GM18502 (cell line): ENCODE measurements around the gene PLXNB3.
"Not testable (repeated sequence)": the region's sequence is repeated elsewhere in the genome, so short reads cannot be mapped to it uniquely, and the experiment has no call there.

ENCODE experiments used
- ATAC-seq: cut with Tn5 transposase; IDR thresholded peaks from one replicate; pipeline ENCODE4 v1.9.1; 2021; ENCODE audit warnings: mild to moderate bottlenecking; ENCODE audit not compliant: unreplicated experiment, poor library complexity

The PLXNB3 gene

GRCh38 chrX:153749017-153749416 lies 15.0 kb upstream of the PLXNB3 start:
- not testable (repeated sequence) for ATAC-seq

- no peak for ATAC-seq
Observed at GRCh38 chrX:153750127-153750774, 13.8 kb upstream of the PLXNB3 start.

- ATAC-seq, result no peak
Observed at GRCh38 chrX:153755136-153755535, 8.9 kb upstream of the PLXNB3 start.

DNA sequence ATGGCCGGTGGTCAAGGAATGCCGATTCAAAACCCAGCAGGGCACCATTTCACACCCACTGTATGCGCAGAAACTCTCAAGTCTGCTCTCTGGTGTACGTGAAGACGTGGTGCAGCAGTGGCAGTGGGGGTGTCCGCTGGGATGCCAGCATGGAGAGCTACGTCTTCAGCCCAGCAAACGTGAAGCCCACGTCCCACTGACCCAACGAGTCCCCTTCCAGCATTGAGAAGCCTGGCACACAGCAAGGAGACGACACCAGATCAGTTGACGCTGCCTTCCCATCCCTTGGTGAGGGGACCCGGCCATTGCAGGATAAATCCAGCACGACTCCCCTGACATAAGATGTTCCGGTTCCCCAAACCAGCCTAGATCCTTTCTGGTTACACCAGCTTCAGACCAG lies 2.2 kb upstream of the PLXNB3 start:
- ATAC-seq, result no peak

DNA sequence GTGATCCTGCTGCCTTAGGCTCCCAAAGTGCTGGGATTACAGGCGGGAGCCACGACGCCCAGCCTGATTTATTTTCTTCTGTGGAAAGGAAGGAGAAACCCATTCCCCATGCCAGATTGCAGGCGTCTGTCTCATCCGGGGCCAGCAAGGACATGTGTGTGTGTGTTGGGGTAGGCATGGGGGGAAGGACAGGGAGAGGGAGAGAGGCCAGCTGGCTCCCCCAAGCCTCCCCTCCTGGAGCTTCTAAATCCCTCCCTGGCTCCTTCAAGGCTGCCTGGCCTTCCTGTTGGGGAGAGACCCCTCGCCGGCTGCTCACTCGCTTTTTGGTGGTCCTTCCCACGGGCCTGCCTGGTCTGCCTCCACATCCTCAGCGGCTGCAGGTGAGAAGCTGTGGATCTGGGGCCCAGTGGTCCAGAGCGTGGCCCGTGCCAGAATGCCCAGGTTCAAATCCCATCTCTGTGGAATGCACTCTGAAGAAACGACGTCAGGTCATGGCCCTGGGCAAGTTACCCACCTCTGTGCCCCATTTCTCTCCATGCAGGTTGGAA lies 1.3 kb upstream of the PLXNB3 start:
- no peak for ATAC-seq

DNA sequence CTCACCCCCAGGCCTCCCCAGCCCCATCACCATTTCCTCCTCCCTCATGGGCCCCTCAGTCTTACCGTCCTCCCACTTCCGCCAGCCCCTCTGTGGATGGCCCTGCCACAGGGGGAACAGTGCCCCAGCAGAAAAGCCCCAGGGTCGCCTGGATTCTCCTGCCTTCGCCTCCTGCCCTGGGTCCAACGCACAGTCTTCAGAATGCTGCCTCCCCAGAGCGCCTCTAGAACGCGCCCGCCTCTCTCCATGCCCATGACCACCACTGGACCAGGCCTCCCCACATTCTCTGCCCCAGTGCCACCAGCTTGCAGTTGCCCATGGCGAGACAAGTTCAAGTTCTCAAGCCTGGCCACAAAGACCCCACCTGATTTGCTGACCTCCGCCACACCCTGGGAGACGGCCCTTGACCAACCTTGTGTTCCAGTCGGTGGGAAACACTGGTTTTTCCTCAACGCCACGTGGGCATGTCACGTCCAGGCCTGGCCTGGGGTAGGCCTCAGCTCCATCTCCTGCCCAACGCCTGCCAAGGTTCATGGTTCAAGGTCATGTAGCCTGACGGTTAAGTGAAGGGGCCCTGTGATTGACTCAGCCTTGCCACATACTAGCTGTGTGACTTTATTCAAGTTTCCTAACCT lies 634 bp upstream of the PLXNB3 start:
- ATAC-seq, result no peak

- no peak for ATAC-seq
Observed at GRCh38 chrX:153764786-153765137, 713 bp downstream of the PLXNB3 start.

- no peak for ATAC-seq
Observed at GRCh38 chrX:153765138-153766079, 1.4 kb downstream of the PLXNB3 start.

DNA sequence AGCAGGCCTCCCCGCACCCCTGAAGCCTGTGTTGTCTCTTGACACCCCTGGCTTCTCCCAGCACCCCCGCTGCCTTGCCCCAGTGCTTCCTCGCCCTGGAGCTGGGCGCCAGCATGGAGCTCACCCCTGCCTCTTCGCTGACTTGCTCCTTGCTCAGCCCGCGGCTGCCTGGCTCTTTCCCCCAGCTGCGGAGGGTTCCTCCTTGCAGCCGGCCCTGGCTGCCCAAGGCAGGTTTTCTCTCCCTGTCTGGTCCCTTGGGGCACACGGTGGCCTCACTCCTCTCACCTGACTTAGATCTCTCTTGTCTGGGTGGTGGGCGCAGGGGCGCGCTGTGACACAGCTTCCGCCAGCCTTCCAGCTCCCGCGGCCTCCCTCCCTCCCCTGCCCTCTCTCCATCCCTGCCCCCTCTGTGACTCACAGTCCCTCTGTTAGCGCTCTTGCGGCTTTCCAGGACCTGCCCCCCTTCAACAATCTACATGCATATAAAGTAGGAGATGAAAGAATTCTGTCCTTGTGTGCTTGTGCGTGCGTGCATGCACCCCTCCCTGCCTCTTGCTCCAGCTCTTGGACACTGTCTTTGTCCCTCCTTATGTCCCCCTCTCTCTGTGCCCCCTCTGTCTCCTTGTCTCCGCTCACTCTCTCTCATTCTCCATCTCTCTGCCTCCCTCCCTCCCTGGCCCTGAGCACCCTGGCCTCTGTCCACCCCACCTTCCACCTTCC lies 2.2 kb downstream of the PLXNB3 start:
- ATAC-seq, result no peak

DNA sequence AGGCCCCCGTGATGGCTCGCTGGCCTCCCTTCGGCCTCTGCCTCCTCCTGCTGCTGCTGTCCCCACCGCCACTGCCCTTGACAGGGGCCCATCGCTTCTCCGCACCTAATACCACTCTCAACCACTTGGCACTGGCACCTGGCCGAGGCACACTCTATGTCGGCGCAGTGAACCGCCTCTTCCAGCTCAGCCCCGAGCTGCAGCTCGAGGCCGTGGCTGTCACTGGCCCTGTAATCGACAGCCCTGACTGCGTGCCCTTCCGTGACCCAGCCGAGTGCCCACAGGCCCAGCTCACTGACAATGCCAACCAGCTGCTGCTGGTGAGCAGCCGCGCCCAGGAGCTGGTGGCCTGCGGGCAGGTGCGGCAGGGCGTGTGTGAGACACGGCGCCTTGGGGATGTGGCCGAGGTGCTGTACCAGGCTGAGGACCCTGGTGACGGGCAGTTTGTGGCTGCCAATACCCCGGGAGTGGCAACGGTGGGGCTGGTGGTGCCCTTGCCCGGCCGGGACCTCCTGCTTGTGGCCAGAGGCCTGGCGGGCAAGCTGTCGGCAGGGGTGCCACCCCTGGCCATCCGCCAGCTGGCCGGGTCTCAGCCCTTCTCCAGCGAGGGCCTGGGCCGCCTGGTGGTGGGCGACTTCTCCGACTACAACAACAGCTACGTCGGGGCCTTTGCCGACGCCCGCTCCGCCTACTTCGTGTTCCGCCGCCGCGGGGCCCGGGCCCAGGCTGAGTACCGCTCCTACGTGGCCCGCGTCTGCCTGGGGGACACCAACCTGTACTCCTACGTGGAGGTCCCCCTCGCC lies 3.0 kb downstream of the PLXNB3 start:
- ATAC-seq, result no peak

DNA sequence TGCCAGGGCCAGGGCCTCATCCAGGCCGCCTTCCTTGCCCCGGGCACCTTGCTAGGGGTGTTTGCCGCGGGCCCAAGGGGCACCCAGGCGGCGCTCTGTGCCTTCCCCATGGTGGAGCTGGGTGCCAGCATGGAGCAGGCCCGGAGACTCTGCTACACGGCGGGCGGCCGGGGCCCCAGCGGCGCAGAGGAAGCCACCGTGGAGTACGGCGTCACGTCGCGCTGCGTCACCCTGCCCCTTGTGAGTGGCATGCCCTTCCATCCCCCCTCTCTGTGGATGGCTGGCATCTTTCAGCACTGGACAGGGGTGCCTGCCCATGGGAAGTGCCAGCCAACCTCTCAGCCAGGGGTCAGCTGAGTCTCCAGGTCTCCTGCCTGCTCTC lies 3.6 kb downstream of the PLXNB3 start:
- no peak for ATAC-seq

GRCh38 chrX:153768311-153769157 lies 4.5 kb downstream of the PLXNB3 start:
- no peak for ATAC-seq

DNA sequence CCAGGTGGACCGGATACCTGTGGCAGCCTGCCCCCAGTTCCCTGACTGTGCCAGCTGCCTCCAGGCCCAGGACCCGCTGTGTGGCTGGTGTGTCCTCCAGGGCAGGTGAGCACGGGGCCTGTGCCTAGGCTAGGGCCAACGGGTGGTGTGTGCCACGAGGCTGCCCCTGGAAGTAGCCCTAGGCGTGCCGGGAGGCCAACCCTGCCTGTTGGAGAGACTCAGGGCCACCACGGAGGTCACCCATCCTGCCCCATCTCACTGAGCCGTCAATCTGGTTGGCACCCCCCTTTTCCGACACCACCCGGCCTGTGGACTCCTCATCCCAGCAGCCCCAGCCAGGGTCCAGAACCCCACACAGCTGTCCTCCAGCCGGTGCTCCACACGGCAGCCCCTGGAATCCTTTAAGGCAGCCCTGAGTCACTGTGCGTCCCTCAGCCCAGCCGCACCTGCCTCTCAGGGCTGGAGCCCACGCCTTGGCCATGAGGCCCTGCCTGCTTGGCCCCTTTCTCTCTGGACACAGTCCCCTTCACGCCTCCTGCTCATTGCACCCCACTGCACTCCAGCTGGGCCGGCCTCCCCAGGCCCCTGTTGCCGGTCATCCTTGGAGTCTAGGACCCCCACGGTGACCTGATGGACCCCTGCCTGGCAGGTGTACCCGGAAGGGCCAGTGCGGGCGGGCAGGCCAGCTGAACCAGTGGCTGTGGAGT lies 5.3 kb downstream of the PLXNB3 start:
- no peak for ATAC-seq

DNA sequence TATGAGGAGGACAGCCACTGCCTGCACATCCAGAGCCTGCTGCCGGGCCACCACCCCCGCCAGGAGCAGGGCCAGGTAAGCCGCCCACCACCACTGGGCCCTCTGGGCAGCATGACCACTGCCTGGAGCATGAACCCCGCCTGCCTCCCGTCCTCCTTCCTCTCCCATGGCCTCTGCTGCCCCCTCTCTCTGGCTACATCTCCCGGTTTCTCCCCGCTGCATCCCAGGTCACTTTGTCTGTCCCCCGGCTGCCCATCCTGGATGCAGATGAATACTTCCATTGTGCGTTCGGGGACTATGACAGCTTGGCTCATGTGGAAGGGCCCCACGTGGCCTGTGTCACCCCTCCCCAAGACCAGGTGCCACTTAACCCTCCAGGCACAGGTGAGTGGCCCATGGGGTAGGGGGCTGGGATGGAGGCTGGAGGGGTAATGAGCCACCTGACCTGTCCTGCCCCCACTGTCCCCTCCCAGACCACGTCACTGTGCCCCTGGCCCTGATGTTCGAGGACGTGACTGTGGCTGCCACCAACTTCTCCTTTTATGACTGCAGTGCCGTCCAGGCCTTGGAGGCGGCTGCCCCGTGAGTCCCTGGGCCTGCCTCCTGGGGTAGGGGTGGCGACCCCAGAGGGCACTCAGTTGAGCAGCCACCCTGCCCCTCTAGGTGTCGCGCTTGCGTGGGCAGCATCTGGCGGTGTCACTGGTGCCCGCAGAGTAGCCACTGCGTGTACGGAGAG lies 6.0 kb downstream of the PLXNB3 start:
- no peak for ATAC-seq

DNA sequence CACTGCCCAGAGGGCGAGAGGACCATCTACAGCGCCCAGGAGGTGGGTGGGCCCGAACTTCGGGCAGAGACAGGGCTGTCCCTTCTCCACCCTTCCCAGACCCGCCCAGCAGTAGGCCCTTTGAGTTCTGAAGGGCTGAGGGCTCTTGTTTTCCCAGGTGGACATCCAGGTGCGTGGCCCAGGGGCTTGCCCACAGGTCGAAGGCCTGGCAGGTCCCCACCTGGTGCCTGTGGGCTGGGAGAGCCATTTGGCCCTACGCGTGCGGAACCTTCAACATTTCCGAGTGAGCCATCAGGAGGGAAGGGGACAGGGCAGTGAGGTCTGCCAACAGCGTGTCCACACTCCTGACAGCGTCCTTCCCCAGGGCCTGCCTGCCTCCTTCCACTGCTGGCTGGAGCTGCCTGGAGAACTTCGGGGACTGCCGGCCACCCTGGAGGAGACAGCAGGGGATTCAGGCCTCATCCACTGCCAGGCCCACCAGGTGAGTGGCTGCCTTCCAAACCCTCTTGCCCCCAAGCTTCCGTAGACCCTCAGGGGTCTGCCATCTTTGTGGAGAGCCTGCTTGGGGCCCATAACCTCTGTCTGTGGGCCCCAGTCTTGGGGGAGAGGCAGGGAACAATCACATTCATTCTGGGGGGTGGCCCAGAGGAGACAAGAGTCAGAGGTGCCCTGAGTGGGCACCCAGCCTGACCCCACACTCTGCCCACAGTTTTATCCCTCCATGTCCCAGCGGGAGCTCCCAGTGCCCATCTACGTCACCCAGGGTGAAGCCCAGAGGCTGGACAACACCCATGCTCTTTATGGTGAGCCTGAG lies 6.8 kb downstream of the PLXNB3 start:
- ATAC-seq, result no peak

DNA sequence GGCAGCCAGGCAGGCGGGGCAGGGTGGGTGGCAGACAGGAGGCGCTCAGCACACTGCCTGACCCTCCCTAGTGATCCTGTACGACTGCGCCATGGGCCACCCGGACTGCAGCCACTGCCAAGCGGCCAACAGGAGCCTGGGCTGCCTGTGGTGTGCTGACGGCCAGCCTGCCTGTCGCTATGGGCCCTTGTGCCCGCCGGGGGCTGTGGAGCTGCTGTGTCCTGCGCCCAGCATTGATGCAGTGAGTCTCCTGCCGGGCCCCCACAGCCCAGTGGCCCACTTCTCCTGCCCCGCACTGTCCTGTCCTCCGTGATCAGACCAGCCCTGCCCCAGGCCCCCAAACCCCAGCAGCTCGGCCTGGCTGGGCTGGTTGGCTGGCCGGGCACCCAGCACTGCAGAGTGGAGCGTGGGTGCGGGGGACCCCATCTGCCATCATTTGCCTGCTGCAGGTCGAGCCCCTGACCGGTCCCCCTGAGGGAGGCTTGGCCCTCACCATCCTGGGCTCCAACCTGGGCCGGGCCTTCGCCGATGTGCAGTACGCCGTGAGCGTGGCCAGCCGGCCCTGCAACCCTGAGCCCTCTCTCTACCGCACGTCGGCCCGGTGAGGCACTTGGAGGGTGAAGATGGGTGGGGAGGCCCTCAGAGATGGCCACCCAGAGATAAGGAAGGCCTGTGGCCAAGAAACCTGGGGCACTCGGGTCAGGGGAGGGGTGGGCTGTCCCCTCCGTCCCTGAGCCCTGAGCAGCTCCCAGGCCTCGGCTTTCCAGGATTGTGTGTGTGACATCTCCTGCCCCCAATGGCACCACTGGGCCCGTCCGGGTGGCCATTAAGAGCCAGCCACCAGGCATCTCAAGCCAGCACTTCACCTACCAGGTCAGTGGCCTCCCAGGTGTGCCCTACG lies 7.6 kb downstream of the PLXNB3 start:
- ATAC-seq, result no peak
